Heart left ventricle (tissue), 13 donors: Measurements from ENCODE around the gene CORO6.

Experiments used
- POLR2A ChIP-seq, 2 donors: fragments of 450-650 bp; IDR thresholded peaks; one replicate each; pipeline ENCODE4 v1.6.1; 2017; ENCODE audit warnings: antibody characterized with exemption in 2 of 2, mild to moderate bottlenecking in 2 of 2, moderate library complexity in 2 of 2
- TF ChIP-seq, protein P1 (sequence below), 12 donors: fragments of 200-600 bp; sonication (generic) in 4 of 12; IDR thresholded peaks; one replicate each; pipeline versions ENCODE4 v1.5.0 to v1.8.0; 2018 to 2022; ENCODE audit warnings: antibody characterized with exemption in 12 of 12, mild to moderate bottlenecking in 5 of 12
- donor health status: ischemic (EF 13 %, LVEDD 7.1; RV severe dilation, severe dysfunction).
- donor health status: DM: no; HTN: yes; CAD: no.
- donor health status: DM: no; HTN: no; CAD: no.
- donor health status: ischemic (EF 25% LVEDD 6.9; RV normal size, moderate dysfunction).
- donor health status: ischemic (EF 25% LVEDD 5.7; RV mildly dilated, moderate dysfunction).
- donor health status: ischemic (EF 35%, LVEDD 5.7; RV mildly dilated, moderate dysfunction).
- donor health status: nonischemic (EF 11% LVEDD 7.7; RV severe dilation, severe dysfunction).
- donor health status: DM: yes; HTN: yes; CAD: no.
- donor health status: PGD.
- donor health status: ischemic (EF 29% LVEDD 5.4; RV normal size, mild dysfunction).
- donor health status: nonischemic (EF 23%, LVEDD 6.1; RV moderate dilation, normal function).

DNA sequence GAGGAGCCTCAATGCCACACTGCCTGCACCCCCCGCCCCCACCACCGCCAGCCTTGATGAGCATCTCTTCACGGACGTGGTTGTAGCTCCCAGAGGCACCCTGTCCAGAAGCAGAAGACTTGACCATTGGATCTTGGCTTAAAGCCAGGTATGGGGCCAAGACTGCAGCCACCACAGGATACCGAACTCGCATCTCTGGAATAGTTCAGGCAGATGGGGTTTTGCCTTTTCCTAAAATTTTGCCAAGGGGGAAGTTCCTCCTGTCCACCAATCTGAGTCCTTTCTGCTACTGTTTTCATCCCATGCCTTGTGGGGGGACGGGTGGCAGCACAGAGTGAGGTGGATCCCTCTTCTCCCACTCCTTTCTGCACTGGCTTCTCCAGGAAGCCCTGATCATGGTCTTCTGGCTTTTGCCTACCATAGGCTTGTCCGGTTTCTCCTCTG, 939 bp downstream of the CORO6 start:
- TF ChIP-seq, protein P1, sequence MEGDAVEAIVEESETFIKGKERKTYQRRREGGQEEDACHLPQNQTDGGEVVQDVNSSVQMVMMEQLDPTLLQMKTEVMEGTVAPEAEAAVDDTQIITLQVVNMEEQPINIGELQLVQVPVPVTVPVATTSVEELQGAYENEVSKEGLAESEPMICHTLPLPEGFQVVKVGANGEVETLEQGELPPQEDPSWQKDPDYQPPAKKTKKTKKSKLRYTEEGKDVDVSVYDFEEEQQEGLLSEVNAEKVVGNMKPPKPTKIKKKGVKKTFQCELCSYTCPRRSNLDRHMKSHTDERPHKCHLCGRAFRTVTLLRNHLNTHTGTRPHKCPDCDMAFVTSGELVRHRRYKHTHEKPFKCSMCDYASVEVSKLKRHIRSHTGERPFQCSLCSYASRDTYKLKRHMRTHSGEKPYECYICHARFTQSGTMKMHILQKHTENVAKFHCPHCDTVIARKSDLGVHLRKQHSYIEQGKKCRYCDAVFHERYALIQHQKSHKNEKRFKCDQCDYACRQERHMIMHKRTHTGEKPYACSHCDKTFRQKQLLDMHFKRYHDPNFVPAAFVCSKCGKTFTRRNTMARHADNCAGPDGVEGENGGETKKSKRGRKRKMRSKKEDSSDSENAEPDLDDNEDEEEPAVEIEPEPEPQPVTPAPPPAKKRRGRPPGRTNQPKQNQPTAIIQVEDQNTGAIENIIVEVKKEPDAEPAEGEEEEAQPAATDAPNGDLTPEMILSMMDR (IDR thresholded peaks at IDR 0.05): no peak
- TF ChIP-seq POLR2A (IDR thresholded peaks at IDR 0.05): no peak
